ENCODE results near the gene FOXP4.

- TF ChIP-seq CTCF (IDR thresholded peaks at IDR 0.05), result no peak
- no peak for TF ChIP-seq POLR2A (IDR thresholded peaks at IDR 0.05)
- no peak for TF ChIP-seq POLR2AphosphoS5 (IDR thresholded peaks at IDR 0.05)
These were observed 100.9 kb downstream of the FOXP4 start for GRCh38 chr6:41647061-41647511.

Data from breast epithelium (tissue), 3 donors.